Ureter (tissue), 1 donor: ENCODE data around the gene GID4. TPM values are rescaled to one million over a fixed set of nuclear protein-coding genes. Genes with fewer than 3 reads are reported as not detected.

ENCODE experiments used
- DNase-seq: peaks from one replicate; pipeline ENCODE4 v3.0.0-alpha.2; 2020; ENCODE audit warnings: low spot score
- total RNA-seq: library from RNA; stranded (reverse); gene quantifications from one replicate; pipeline ENCODE4 v1.2.4, GENCODE V29; 2023
- donor health status: DM: yes; HTN: yes; CAD: no.

GID4 gene
- total RNA-seq, 1 donor from 2014 or later = 12.4 TPM

GRCh38 chr17:18016426-18016825, 22.8 kb upstream of the GID4 start:
- DNase-seq = no peak

DNA sequence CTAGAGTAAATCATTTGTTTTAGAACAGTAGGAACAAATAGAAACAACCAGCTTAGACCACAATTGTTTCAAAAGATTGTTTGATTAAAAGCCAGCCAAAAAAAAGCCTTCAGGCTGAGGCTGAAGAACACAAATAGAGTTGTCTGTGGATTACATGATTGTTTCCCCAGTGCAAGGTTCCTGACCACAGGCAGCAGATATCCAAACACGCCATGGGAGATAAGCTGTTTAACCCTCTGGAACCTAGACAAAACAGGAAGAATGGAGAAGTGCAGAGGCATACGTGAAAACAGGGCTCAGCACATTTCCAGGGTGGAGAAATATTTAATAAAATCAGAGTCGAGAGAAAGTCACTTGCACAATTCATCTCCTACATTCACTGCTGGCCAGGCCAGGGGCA, 21.2 kb upstream of the GID4 start:
- DNase-seq = no peak

DNA sequence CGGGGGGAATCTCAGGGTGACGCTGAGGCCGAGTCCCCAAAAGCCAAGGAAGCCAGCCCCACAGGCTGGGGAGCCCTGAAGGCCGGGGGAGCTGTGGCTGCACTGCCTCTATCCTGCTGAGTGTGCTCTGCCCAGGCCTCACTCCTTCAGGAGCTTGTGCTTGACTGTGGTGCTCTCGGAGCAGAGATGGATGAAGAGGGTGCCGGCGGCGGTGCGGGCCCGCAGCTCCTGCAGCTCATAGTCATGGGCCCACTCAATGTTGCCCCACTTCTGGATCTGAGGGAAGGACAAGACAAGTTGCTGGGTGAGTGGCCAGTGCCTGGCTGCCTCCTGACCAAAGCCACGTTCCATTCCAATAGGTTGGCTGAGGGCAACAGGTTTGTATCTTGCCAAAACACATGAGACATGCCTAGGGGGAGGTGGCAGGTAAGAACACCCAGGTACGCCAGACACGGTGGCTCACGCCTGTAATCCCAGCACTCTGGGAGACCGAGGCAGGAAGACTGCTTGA, 20.7 kb upstream of the GID4 start:
- DNase-seq = no peak

DNA sequence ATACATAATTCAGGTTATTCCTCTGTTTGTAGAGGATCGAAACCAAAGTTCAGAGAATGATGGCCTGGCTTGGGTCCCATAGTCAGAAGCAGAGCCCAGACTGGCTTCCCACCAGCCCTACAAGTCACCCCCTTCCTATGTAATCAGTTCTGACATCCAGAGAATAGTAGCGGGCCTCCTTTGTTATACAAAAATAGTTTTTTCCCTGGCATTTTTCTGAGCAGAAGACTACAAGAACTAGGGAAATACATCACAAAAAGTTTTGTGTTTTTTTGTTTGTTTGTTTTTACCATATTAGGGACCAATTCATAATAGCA, 19.4 kb upstream of the GID4 start:
- DNase-seq = no peak

DNA sequence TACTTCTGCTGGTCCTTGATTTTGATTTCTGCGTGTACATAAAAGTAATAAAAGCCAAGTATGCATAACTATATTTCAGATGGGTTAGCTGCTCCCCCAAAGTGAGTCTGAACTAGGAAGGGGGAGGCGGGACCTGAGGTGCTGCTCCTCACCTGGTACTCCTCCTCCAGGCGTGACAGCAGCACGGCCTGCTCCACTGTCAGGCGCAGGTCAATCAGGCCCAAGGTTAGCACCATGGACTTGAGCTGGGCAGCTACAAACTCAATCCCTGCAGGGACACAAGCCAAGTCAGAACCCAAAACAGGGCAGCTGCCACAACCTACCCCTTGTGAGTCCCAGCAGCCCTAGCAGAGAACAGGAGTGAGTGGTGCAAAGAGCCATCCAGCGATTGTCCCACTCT, 18.2 kb upstream of the GID4 start:
- no peak for DNase-seq

DNA sequence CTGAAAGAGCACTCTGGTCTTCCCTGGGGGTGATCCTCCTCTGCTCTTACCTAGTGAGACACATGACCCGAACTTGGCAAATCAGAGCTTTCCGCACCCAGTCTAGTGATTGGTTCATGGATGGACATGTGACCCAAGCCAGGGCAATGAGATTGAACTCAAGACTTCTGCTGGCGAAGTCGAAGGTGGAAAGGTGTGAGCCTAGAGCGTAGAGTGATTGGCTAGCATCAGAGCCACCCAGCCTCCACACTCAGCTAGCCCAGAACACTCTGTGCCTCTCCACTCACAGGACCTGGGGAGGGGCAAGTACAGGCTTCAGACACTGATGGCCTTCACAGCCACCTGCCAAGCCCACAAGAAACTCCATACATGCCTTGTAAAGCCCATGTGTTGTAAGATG, 17.8 kb upstream of the GID4 start:
- no peak for DNase-seq

DNA sequence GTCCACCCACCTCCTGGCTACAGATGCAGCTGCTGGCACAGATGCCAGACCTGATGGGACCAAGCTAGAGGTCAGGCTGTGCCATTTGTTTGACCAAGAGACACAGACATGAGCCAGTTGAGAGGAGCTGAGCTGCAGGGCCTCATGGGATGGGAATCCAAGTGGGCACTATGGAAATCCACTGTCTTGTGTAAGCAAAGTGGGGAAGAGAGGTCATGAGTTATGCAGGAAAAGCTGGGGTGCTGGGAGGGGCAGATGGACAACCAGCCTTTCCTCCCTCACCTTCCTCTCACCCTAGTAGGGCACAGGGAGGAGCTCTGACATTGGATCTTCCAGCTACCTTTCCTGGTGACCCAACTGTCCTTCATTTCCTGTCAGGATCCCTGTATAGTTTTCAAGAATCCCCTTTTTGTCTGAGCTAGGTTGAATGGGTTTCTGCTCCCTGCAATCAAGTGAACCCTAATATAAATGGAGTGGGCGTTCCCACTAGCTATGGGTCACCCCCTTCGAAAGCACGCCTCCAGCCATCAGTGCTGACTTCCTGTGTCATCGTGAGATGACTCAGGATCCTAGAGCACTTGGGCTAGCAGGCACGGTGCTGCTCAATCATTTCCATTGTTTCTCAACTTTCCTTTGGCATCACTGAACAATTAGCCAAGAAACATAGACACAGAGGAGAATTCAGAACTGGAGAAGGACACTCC, 13.8 kb upstream of the GID4 start:
- DNase-seq = no peak

DNA sequence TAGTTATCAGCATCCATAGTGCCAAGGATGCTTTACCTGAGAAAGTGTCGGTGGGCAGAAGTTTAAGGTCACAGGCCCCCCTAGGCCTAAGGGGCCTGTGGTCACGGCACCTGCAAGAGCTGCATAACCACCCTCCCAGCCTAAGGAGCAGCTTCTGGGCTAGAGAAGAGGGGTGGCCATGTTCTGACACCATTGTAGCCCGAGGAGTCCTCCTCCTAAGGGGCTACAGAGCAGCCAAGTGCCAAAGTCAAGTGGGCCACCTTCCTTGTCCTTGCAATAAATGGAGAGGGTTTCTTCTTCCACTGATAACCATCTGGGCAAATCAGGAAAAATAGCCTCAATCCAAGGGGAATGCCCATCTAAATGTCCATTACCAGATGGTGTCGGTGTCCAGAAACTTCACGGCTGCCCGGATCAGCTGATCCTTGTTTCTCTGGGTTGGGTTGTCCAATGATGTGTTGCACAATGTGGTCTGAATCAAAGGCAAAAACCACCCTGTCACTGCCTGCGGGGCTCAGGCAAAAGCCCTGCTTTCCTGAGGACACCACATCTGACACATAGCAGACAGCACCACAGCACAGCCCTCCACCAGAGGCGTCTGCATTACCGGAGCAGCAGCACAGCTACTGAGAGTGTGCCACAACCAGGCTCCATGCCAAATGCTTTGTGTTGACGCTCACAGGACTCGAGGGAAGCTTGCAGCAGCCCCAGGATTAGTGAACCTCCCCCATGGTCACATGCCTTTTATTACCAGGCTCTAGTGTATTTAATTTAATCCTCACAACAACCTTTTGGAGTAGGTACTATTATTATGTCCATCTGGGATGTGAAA, 13.0 kb upstream of the GID4 start:
- no peak for DNase-seq

DNA sequence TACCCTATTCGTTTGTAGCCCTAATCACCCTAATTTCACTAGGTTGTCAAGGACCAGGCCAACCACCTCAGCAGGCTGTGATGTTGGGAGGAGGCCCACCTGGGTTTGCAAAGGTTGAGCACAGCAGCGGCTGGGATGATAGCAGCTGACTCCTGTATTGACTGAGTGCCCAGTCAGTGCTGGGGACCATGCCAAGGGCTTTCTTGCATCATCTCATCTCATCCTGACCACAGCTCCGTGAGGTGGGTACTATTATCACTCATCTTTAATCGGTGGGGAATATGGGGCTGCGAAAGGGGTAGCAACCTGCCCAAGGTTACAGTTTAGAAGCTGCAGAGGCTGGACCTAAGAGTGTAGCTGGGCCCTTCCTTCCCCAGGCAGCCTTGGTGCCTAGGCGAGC, 11.9 kb upstream of the GID4 start:
- no peak for DNase-seq

DNA sequence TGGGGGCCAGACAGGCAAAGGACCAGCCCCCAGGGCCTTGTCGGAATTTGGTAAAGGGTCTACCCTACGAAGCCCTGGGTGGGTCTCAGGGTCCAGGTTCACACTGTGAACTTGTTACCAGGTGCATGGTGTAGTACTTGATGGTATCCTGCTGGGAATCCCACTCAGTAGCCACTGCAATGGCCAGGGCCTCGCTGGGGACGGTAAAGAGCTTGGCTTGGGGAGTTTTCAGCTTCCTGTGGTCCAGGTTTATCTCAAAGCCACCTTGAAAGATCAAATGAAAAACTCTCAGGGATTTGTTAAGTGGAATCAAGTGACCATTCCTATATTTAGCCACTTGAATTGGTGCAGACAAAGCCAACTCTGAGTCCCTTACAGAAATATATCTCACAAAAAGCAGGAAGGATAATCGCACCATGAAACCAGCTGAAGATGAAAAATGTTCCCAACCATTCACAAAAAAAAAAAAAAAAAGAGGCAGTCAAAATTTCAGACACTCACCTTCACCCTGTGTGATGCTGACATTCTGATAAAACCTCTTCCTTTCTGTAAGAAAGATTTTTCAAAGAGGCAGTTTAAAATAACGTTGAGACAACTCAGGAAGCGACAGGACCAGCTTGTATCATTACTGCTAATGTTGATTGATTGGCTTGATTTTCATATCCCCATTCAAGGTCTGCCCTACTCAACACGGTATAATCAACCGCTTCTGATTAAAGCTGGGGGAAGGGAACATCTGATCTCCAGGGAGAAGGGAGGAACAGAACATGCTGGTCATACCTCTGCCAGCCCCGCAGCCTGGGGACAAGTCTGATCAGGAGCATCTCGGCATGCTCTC, 10.9 kb upstream of the GID4 start:
- DNase-seq = no peak

GRCh38 chr17:18028952-18029540, 10.2 kb upstream of the GID4 start:
- no peak for DNase-seq

- DNase-seq = peak; percentile 52
These were observed 7.3 kb upstream of the GID4 start for GRCh38 chr17:18031955-18032354.

DNA sequence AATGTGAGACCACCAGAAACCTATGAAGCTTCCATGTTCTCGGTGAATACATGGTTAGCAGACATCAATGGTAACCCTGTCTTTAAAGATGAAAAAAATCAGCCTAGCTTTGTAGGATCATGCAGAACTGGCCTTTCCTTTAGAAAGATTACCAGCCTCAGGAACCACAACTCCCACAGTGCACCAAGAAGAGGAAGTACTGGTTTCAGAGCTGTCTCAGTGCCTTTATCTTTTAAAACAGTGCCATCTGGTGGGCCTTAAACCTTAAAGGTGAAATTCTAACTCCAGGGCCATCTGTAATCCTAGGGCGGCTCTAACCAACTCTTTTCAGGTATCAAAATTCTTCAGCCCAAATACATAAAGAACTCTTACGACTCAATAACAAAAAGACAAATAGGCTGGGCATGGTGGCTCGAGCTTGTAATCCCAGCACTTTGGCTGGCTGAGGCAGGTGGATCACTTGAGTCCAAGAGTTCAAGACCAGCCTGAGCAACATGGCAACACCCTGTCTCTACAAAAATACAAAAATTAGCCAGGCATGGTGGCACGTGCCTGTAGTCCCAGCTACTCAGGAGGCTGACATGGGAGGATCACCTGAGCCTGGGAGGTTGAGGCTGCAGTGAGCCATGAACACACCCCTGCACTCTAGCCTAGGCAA, 5.6 kb upstream of the GID4 start:
- DNase-seq = peak; percentile 66

GRCh38 chr17:18035704-18036103, 3.5 kb upstream of the GID4 start:
- no peak for DNase-seq

DNA sequence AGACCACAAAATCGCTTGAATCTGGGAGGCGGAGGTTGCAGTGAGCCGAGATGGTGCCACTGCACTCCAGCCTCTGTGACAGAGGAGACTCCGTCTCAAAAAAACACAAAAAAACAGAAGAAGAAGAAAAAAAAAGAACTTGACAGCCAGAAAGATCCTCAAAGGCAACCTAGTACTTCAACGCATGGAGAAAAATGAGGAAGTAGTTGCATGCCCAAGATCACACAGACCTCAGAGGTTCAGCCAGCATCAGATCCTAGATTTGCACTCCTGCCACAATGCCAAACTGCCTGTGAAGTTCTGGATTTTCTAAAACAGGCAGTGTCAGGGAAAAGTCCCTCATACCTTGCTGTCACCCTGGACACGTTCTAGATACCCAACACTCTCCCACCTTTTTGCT, 1.7 kb upstream of the GID4 start:
- DNase-seq = no peak

DNA sequence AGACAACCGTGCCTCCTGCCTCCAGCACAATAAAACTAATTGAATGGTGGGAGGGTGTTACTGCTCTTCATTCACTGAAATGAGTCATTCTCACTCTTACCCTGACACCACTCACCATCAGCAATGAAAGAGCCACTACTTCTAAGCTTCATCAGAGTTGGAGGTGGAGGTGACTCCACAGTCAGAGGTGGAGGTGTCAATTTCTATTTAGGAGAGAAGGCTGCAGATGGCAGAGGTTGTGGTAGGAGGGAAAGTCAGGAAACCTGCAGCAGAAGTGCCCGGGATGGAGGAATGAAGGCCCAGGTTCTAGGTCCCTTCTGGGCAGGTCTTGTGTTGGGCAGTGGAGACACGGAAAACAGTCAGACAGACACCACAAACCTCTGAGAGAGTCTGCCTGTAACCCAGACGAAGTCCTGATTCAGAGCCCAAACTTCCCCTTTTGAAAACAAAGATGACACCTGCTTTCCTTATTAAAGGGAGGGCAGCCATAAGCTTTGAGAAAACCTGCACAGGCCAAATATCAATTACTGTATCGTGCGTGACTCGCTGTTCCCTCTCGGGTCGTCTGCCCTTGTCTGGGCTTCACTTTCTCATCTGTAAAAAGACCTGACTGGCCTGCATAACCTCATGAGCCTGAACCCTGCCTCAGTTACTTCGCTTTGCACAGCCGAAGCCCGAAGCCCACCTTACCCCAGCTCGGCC, 908 bp upstream of the GID4 start:
- DNase-seq = no peak

GRCh38 chr17:18039535-18040260, 490 bp downstream of the GID4 start:
- peak; percentile 54 for DNase-seq

DNA sequence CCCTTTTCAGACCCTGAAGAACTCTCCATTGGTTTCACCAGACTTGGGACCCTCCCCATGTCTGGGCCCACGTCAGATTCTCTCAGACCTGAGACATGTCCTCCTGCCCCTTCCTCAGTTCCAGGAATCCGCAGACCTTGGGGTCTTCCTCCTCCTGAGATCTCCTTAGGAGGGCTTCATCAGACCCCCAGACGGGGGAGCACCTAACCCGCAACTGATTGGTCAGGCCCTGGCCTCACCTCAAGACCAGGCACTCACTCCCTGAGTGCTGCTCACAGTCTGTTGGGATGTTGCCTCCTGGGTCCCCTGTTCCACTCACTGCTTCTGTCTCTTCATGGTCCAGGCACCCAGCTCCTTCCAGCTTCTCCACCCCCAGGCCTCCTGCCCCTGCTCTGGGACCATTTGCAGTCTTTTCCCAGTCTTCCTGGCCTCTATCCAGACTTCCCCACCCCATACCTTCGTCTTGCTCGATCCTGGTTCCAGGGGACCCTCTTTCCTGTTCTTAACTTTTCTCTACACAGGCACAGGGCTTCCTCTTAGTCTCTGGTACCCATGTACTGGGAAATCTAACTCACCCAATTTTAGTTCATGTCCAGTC, 1.2 kb downstream of the GID4 start:
- DNase-seq = no peak

DNA sequence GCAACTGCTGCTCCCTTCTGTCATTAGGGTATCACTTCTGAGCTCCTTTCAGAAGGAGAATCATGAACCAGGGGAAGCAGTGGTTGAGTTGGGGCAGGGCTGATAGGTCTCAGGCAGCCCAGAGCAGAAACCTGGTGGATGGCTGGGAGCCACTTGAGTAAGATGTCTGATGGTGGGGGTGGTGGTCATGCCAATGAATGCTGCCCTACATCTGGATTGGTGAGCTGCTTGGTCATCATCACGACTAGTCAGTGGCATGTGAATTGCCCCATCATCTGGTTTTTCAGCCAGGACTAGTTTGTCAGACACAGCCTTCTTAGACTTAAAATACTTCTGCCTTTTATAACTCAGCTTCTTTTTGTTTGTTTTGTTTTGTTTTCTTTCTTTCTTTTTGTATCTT, 2.6 kb downstream of the GID4 start:
- DNase-seq = no peak

GRCh38 chr17:18042983-18043382, 3.8 kb downstream of the GID4 start:
- no peak for DNase-seq
